ENCODE measurements around the gene RNH1.

DNA sequence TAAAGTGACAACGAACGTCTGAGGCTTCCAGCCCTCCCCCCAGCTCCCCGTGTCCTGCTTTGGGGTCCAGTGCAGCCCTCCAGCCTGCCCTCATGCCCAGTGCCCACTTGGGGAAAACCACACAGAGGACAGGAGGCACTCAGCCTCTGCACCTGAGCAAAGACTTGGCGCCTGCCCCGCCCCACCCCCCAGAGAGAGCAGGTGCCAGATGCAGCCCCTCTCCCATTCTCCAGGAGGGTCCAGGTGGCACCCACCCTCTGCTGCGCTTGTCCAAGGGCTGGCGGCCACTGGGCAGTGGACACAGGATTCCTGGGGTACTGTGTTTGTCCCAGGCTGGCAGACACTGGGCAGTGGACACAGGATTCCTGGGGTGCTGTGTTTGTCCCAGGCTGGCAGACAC is 15.7 kb downstream of the RNH1 start:
- TF ChIP-seq CTCF (IDR thresholded peaks at IDR 0.05) (no peak), POLR2A (IDR thresholded peaks at IDR 0.05) (no peak)
